Stimulated activated CD8-positive, alpha-beta memory T cell treated with anti-CD3 and anti-CD28 coated beads, Interleukin-15, amount 100 ng/mL, for 4 hours (primary cell): ENCODE measurements around the gene ZNF785.
A peak's percentile ranks its signal among the peaks of the same experiment; 100 is the strongest.
"Not testable (repeated sequence)": the region's sequence is repeated elsewhere in the genome, so short reads cannot be mapped to it uniquely, and the experiment has no call there.

ENCODE experiments used
- DNase-seq, 2 donors: peaks; one replicate each; pipeline ENCODE4 v3.0.0-alpha.2; 2020; ENCODE audit warnings: low read depth in 2 of 2

The ZNF785 gene

GRCh38 chr16:30539986-30540526, 45.4 kb downstream of the ZNF785 start:
- not testable (repeated sequence) for DNase-seq

- DNase-seq: no peak
Observed at GRCh38 chr16:30539000-30539964, 46.2 kb downstream of the ZNF785 start.

- DNase-seq: not testable (repeated sequence)
Observed at GRCh38 chr16:30536391-30537024, 49.0 kb downstream of the ZNF785 start.

GRCh38 chr16:30535777-30536190, 49.7 kb downstream of the ZNF785 start:
- DNase-seq: peak; percentile 37 to 44

DNA sequence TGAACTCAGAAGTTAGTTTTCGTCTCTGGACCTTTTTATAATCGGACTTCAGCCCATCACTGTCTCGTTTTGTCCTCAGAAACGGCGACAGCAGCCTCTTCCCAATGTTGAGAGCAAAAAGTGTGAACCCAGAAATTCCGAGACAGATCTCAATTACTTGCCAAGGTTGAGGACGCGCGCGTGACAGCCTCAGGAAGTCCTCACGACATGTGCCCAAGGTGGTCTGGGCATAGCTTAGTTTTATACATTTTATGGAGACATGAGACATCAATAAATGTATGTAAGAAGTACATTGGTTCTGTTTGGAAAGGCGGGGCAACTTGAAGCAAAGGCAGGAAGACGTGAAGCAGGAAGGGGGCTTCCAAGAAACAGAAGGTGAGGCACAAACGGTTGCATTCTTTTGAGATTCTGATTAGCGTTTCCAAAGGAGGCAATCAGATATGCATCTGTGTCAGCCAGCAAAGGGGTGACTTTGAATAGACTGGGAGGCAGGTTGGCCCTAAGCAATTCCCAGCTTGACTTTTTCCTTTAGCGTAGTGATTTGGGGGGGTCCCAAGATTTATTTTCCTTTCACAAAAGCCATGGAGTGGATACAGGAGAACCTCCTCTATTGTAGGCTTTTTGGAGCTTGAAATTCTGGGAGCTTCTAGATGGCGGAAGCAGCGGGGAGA, 50.3 kb downstream of the ZNF785 start:
- DNase-seq: peak in 1 of 2 donors; percentile 19

DNA sequence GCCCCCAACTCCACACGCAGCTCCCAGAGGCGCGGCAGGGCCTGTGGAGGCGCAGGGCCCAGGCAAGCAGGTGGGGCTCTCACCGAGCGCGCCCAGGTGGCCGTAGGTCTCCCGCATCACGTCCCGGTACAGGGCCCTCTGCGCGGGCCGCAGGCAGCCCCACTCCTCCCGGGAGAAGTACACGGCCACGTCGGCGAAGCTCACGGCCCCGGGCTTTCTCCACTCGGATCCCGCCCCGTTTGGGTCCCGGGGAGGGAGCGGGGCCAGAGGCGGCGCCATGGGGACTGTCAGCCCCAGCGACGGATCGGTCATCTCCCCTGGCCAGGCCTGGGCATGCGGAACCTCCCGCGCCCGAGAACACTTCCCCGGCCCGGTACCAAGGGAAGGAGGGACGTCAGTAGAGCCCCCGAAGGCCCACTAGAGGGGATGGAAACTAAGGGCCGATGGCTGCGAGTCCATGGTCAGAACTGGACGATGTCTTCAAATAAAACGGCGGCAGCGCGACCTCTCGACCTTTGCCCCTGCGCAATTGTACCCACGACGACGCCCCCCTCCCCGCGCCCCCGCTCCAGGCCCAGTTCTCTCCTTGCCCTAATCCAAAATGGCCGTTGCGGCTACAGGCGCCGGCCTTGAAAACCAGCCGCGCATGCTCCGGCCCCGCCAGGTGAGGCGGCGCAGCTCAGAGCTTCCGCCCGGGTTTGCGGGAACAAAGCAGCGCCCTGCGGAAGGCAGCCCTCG, 51.0 kb downstream of the ZNF785 start, which contains the start of gene ZNF747:
TSS of gene ZNF747 (minus strand) at position 491 of the 738 bp plus-strand sequence. CDS start at position 312, 179 bp downstream.
- DNase-seq: peak; percentile 85 to 88

- DNase-seq: no peak
Observed at GRCh38 chr16:30533748-30534367, 51.6 kb downstream of the ZNF785 start.

DNA sequence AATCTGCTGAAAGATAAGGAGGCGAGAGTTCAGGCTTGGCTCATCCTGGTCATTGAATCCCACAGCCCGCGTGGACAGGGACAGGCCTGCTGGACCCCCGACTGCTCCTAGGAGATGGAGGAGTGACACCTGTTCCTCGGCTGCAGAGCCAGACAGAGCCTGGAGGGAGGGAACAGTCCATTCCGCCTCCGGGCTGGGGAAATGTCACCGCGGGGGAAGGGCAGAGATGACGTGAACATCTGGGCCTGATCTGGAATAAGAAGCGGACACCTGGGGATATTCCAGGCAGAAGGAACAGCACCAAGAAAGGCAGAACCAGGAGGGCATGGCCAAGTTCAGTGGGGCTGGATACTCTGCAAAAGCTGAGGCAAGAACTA, 52.4 kb downstream of the ZNF785 start:
- no peak for DNase-seq

GRCh38 chr16:30532285-30533145, 53.0 kb downstream of the ZNF785 start:
- no peak for DNase-seq
